Lower leg skin (tissue), 3 donors: ENCODE measurements around the gene PLAGL2.

ENCODE experiments used
- POLR2A ChIP-seq, 2 donors: fragments of 450-650 bp; IDR thresholded peaks; one replicate each; pipeline ENCODE4 v1.6.1; 2016 to 2017; ENCODE audit warnings: antibody characterized with exemption in 2 of 2, mild to moderate bottlenecking in 1 of 2, moderate library complexity in 1 of 2
- TF ChIP-seq, protein P1 (sequence below), 3 donors: fragments of 450-650 bp; IDR thresholded peaks; one replicate each; pipeline ENCODE4 v1.5.1; 2016; ENCODE audit warnings: antibody characterized with exemption in 3 of 3, mild to moderate bottlenecking in 3 of 3, moderate library complexity in 2 of 3

DNA sequence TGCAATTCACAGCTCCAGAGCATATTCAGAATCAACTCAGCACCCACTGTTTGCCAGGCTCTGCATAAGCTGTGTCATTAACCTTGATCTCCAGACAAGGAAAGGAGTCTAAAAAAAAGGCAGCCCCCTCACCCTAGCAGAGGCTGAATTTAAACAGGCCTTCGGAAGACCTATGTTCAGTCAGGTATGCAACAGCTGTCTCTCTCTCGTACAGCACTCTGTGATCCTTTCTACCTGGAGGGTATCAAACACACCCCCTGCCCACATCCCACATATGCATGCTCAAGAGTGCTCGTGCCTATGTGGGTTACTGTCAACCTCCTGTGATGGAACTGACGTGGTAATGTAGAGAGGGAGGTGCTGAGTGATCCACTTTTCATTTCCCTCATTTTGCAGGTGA is 8.5 kb downstream of the PLAGL2 start:
- no peak for TF ChIP-seq POLR2A (IDR thresholded peaks at IDR 0.05)
- TF ChIP-seq, protein P1, sequence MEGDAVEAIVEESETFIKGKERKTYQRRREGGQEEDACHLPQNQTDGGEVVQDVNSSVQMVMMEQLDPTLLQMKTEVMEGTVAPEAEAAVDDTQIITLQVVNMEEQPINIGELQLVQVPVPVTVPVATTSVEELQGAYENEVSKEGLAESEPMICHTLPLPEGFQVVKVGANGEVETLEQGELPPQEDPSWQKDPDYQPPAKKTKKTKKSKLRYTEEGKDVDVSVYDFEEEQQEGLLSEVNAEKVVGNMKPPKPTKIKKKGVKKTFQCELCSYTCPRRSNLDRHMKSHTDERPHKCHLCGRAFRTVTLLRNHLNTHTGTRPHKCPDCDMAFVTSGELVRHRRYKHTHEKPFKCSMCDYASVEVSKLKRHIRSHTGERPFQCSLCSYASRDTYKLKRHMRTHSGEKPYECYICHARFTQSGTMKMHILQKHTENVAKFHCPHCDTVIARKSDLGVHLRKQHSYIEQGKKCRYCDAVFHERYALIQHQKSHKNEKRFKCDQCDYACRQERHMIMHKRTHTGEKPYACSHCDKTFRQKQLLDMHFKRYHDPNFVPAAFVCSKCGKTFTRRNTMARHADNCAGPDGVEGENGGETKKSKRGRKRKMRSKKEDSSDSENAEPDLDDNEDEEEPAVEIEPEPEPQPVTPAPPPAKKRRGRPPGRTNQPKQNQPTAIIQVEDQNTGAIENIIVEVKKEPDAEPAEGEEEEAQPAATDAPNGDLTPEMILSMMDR (IDR thresholded peaks at IDR 0.05) = no peak
